Measurements from ENCODE around the gene EIF2B4. TPM values are rescaled to one million over a fixed set of nuclear protein-coding genes. Genes with fewer than 3 reads are reported as not detected.

EIF2B4 gene
- total RNA-seq, 1 experiment from 2014 or later = 67.2 TPM

- Histone ChIP-seq H3K4me2 (ENCODE audit: insufficient read depth, insufficient read length, low read length) (peak overlapping the region; percentile 87), H3K56ac (ENCODE audit: insufficient read length, low read depth, low read length) (no peak overlapping the region), H2BK20ac (ENCODE audit: low read depth, low read length, poor library complexity, severe bottlenecking) (no peak overlapping the region), H4K5ac (ENCODE audit: insufficient read length, low read depth, low read length) (no peak overlapping the region), H3K9ac (ENCODE audit: extremely low read depth, insufficient read length, low read length) (peak overlapping the region; percentile 84), H2AK5ac (ENCODE audit: insufficient read length, low read length) (no peak overlapping the region), H3K79me1 (ENCODE audit: insufficient read depth, low read depth, low read length, poor library complexity, severe bottlenecking) (no peaks in the 10 kb centered on the region), H3K9me3 (ENCODE audit: control insufficient read depth, low read depth, low read length) (no peaks in the 10 kb centered on the region), H2BK120ac (ENCODE audit: low read depth, low read length, poor library complexity, severe bottlenecking) (no peak overlapping the region), H3K79me2 (ENCODE audit: insufficient read depth, low read length) (no peaks in the 10 kb centered on the region), H4K91ac (ENCODE audit: insufficient read length, low read depth, low read length) (no peak overlapping the region), H3K27me3 (ENCODE audit: insufficient read depth, low read length) (no peaks in the 10 kb centered on the region), H2BK15ac (ENCODE audit: low read depth, low read length) (no peak overlapping the region), H3T11ph (ENCODE audit: low read length) (no peak overlapping the region), H4K20me1 (ENCODE audit: control insufficient read depth, insufficient read depth, insufficient read length) (no peaks in the 10 kb centered on the region), H3K27ac (ENCODE audit: insufficient read length, low read depth, low read length) (no peak overlapping the region), H3K4me1 (ENCODE audit: insufficient read depth, low read length) (no peaks in the 10 kb centered on the region), H2BK5ac (ENCODE audit: insufficient read length, low read length) (no peak overlapping the region), H4K8ac (replicated peaks; ENCODE audit: insufficient read length, low read depth, low read length) (no peak overlapping the region), H3K4ac (ENCODE audit: low read depth, low read length) (no peak overlapping the region), H3K18ac (ENCODE audit: insufficient read length, low read depth, low read length) (no peak overlapping the region), H2BK12ac (ENCODE audit: insufficient read length, low read depth, low read length) (no peak overlapping the region), H3K23ac (ENCODE audit: insufficient read length, low read depth, low read length) (no peak overlapping the region), H3K23me2 (ENCODE audit: insufficient read length, low read depth, low read length, poor library complexity, severe bottlenecking) (peaks cover 12% of the 10 kb centered on the region), H3K14ac (ENCODE audit: insufficient read depth, low read length) (no peak overlapping the region), H2AFZ (ENCODE audit: low read length) (no peak overlapping the region)
- H3K9me3 Mint-ChIP-seq = no peaks in the 10 kb centered on the region
- WGBS (ENCODE audit: extremely low coverage, insufficient read length, low lambda C conversion rate) = no CpG with 5 or more reads among the region's 2 CpGs
- H3K36me3 Mint-ChIP-seq (ENCODE audit: insufficient read depth in 1 of 3, low read depth in 3 of 3) = peaks cover 42 to 91% (median 76%) of the 10 kb centered on the region in 3 experiments; a peak in 6 of 7 replicates
- DNase-seq = no peak
- H3K27me3 Mint-ChIP-seq (ENCODE audit: low read depth) = peaks cover 1% of the 10 kb centered on the region; the same call in 1 of the 2 replicates
- H3K4me3 Mint-ChIP-seq = peak overlapping the region; percentile 86 to 94
- peaks cover 19 to 27% of the 10 kb centered on the region in 2 experiments for H3K4me1 Mint-ChIP-seq
- peak overlapping the region; percentile 41 to 92 (median 70); a peak in 5 of 7 replicates for H3K27ac Mint-ChIP-seq
- no peak for TF ChIP-seq CTCF (conservative IDR thresholded peaks at IDR 0.05)
Measured at GRCh38 chr2:27379383-27379835, 9.3 kb upstream of the EIF2B4 start.
